AG09319 (cell line): Measurements from ENCODE around the gene LPP.

ENCODE experiments used
- DNase-seq: peaks from one replicate; pipeline ENCODE4 v3.0.0-alpha.2; 2010; ENCODE audit warnings: low read depth; ENCODE audit errors: extremely low read depth
- CTCF ChIP-seq: IDR thresholded peaks from 2 replicates; pipeline ENCODE4 v1.5.1; 2011; ENCODE audit warnings: low read depth, mild to moderate bottlenecking, inconsistent platforms, low read length, moderate library complexity

LPP gene

GRCh38 chr3:188759336-188760005, 605.5 kb downstream of the LPP start:
- no peak for DNase-seq
- TF ChIP-seq CTCF: no peak

- no peak for DNase-seq
- no peak for TF ChIP-seq CTCF
Observed at GRCh38 chr3:188760408-188760807, 606.5 kb downstream of the LPP start.

- TF ChIP-seq CTCF: no peak
- DNase-seq: no peak
Observed at GRCh38 chr3:188761439-188761838, 607.5 kb downstream of the LPP start.

GRCh38 chr3:188761964-188762363, 608.0 kb downstream of the LPP start:
- no peak for DNase-seq
- no peak for TF ChIP-seq CTCF

GRCh38 chr3:188764609-188765008, 610.7 kb downstream of the LPP start:
- DNase-seq: no peak
- no peak for TF ChIP-seq CTCF

GRCh38 chr3:188769831-188770230, 615.9 kb downstream of the LPP start:
- TF ChIP-seq CTCF: no peak
- DNase-seq: no peak

GRCh38 chr3:188772886-188773285, 618.9 kb downstream of the LPP start:
- no peak for TF ChIP-seq CTCF
- DNase-seq: peak; percentile 61
